Stimulated activated CD4-positive, alpha-beta T cell treated with anti-CD3 and anti-CD28 coated beads, Interleukin-12 subunit alpha, Interleukin-12 subunit beta, amount 100 ng/mL, for 24 hours (primary cell): ENCODE measurements around the gene PARP4.
"Not testable (repeated sequence)": the region's sequence is repeated elsewhere in the genome, so short reads cannot be mapped to it uniquely, and the experiment has no call there.

Source experiments
- DNase-seq, 2 experiments: peaks; one replicate each; pipeline ENCODE4 v3.0.0-alpha.2; 2020; ENCODE audit warnings: low read depth in 2 of 2

The PARP4 gene

GRCh38 chr13:24505756-24506155, 6.8 kb downstream of the PARP4 start:
- DNase-seq, result no peak

- DNase-seq, result no peak
Observed at GRCh38 chr13:24505256-24505655, 7.3 kb downstream of the PARP4 start.

- DNase-seq, result no peak
Observed at GRCh38 chr13:24503379-24503696, 9.2 kb downstream of the PARP4 start.

DNA sequence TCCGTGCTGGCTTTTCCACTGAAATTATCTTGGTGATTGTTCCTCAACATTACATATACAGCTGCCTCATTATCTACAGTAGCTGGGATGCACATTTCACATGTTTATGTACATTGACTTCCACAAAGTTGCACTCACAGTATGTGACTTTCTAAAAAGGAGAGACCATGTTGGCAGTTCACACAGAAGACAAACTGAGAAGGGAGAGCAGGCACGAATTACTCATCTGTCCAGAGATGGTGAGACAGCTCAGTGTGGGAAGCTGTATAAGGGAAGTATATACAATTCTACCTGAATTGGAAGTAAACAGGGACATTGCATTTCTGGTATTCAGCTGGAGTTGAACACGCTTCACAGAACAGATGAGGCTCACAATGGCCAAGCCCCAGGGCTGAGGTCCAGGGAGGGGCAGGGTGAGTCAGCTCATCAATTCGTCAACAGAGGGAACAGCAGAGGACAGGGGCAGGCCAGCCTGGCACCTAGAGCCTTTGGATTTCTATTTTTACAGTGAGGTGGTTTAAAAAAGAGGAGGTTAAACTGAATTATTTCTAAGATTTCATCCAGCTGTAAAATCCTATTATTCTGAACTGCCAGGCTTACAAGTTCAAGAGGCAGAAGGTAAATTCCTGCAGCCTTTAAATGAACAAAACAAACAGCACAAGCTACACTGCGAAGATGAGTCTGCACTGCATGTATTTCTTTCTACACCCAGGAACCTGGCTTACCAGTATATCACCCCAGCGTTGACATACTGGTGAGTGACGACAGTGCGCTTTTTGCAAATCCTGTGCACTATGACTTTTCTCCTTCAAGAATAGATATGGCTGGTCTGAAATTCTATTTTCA, 9.8 kb downstream of the PARP4 start:
- no peak for DNase-seq

DNA sequence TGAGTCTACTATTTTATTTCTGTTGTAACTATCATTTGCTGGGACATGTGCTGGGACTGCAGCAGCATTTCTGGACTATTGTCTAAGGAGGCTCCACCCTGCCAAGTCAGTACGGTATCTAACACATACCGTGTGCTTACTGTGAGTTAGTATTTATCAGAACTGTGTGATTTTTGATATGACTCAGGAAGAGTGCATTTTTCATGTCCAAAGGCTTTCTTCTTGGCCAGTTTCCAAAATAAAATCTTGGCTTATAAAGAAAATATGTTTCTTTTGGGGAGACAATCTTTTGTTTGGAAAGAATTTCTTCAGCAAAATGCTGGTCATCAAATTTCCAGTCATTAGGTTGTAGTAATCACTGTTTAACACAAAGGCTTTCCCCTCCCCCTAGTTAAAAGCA, 11.6 kb downstream of the PARP4 start:
- DNase-seq, result no peak

GRCh38 chr13:24497742-24498141, 14.8 kb downstream of the PARP4 start:
- no peak for DNase-seq

DNA sequence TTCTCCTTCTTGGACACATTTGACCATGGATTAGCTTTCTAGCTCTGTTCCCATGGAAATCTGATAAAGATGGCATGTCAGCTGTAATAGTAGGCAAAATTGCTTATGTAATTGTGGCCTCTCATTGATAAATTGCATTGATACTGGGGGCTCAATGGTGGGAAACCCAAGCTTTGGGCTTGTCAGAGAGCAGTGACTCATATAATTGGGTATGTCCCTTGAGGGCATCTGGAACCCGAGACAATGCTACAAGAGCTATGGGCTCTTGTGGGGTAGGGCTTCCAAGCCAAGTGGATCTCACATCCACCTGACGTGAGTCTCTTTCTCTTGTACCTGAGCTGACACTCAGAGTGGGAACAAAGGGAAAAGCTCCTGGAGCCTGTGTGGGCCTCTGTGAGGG, 16.3 kb downstream of the PARP4 start:
- DNase-seq, result not testable (repeated sequence)

- no peak for DNase-seq
Observed at GRCh38 chr13:24495151-24495729, 17.3 kb downstream of the PARP4 start.

DNA sequence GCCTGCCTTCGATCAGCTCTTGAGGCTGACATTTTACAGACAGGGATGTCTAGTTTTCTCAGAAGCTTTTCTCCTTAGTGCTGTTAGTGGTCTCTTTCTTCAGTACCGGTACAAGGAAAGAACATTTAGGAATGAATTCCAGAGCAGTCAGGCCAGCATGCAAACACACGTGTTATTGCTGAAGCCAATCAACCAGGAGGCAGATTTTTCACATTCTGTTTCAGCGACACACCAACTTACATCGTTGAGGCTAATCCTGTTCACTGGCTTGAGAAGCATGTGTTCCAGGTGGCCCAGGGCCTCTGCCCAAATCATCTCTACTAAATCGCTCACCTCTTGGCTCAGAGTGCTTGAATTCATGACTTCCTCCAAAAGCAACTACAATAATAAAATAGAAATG, 19.2 kb downstream of the PARP4 start:
- no peak for DNase-seq

DNA sequence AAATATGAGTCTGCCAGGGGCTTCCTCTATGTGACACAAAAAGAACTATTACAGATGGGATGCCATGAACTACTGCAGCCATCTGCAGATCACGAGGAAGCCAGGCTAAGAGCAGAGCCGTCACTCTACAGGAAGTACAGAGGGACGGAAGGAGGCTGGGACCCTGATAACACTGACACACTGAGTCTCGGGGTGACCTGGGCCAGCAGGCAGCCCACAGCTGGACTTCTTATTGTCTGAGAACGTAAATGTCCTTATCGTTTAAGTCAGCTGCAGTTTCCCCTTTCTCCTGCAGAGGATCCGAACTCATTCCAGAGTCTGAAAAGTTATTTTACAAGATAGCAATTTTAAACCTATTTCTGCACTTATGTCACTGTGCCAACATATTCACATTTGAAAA, 20.7 kb downstream of the PARP4 start:
- DNase-seq, result no peak

DNA sequence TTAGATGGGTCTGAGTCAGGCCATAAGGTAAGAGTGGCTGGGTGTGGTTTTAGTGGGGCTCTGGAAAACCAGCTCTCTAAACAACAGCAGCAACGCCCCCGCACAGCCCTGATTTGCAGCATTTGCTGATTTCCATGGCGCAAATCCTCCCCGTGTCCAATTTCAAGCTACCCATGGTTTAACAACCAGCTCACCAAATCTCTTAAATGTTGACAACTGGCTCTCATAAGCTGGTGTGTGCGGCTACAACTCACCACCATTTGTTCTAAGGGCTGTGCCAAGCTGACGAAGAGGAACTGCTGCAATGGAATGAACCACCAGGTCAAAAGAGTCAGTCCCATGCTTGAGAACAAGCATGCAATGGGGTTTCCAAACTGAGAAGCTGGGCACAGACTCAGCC, 22.9 kb downstream of the PARP4 start:
- DNase-seq, result no peak

DNA sequence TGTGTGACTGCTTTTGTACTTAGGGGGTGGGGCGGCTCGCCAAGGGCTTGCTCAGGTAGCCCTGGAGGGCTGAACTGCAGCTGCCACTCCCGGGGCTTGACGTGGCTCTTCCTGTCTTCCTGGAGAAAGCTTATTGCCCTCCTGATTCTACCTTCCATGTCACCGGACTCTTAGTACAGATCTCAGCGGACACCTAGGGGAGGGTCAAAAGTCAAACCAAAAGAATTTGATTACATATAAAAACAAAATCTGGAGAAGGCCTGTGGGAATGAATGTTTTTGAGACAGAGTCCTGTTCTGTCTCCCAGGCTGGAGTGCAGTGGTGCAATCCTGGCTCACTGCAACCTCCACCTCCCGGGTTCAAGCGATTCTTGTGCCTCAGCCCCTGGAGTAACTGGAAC, 24.5 kb downstream of the PARP4 start:
- DNase-seq, result not testable (repeated sequence)

- DNase-seq, result not testable (repeated sequence)
Observed at GRCh38 chr13:24486017-24486657, 26.4 kb downstream of the PARP4 start.

DNA sequence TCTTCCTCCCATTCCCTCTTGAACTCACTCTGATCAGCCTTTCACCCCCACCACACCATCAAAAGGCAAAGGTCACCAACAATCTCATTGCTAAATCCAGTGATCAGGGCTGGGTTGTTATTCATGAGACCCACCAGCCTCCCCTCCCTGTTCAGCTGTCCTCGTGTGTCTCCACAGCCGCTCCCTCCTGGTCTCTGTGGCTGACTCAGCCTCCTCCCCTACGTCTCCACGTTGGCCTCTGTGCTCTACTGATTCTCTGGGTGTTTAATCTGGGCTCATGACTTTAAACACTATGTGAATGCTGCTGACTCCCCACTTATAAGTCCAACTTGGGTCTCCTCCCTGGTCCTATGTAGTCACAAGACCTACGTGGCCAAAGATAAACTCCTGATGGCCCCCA, 38.9 kb downstream of the PARP4 start:
- DNase-seq, result no peak

GRCh38 chr13:24472129-24472528, 40.4 kb downstream of the PARP4 start:
- DNase-seq, result not testable (repeated sequence)

DNA sequence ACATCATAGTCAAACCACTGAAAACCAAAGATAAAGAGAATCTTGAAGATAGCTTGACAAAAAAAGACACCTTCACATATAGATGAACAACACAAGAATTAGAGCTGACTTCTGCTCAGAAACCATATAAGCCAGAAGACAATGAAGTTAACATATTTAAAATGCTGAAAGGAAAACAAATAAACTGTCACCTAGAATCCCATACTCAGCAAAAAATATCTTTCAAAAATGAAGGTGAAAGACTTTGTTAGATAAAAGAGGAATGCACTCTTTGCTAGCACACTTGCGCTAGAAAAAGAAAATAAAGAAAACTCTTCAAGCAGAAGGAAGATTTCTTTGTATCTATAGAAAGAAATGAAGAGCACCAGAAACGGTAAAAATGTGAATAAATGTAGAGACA, 49.5 kb downstream of the PARP4 start:
- DNase-seq, result no peak

GRCh38 chr13:24460256-24460655, 52.3 kb downstream of the PARP4 start:
- DNase-seq, result no peak

DNA sequence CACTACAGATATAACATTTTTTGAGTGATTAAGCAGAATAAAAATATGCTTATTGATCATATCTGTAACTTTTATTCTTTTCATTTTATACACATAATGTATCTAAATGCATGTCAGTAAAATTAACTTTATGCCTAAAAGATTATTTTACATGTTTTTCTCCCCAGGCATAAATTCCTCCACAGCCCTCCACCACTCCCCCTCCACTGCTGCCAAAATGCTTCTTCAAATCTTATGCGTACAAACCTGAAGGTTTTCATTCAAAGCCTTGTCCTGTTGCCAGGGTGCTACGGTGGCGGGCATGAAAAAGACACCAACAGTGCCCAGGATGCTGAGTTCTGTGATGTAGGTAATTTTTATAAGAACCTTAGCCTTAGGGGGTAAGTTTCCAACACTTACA, 52.9 kb downstream of the PARP4 start:
- no peak for DNase-seq

GRCh38 chr13:24459234-24459633, 53.3 kb downstream of the PARP4 start:
- no peak for DNase-seq

- no peak for DNase-seq
Observed at GRCh38 chr13:24458736-24459135, 53.8 kb downstream of the PARP4 start.

DNA sequence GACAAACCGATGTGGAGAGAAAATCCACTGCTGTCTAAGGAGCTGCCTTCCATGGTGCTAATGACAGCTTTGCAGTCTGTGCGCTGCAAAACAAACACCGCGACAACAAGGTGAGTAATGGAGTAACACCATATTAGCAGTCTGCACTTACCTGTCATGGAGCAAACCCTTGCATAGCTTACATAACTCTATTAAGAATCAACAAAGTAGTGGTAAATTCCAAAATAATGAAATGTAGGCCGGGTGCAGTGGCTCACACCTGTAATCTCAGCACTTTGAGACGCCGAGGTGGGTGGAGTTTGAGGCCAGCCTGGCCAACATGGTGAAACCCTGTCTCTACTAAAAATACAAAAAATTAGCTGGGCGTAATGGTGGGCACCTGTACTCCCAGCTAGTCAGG, 56.2 kb downstream of the PARP4 start:
- no peak for DNase-seq

DNA sequence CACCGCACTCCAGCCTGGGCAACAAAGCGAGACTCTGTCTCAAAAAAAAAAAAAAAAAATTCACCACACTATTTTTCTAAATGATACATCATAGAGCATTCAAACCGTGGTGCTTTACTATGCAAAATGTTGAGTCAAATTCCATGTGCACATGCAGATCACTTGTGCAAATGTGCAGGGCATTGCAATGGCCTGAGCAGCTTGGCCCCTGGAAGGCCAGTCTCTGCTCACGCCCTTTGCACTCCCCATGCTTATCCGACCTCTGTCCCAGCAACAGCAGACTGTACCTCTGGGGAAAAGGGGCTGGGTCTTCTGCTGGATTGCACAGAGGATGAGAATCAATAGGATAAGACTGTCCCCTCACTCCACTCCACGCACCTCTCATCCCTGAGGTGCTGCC, 58.5 kb downstream of the PARP4 start:
- no peak for DNase-seq

DNA sequence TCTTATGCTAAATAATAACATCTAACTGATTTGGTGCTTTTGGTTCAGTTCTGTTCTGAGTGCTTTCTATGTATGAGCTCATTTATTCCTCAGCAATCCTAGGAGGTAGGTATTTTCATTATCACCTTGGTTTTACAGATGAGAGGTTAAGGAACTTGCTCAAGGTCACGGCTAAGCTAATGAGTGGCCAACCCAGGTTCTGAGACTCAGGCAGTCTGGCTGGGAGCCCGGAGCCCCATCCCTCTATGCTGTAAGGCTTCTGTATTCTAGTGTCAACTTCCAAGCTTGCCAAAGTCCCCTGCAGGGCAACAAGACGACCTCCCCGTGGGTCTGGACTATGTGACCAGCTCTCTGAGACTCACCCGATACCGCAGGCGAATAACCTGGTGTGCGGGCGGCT, 60.5 kb downstream of the PARP4 start:
- DNase-seq, result no peak
